ENCODE data around the gene TNIP1. TPM values are rescaled to one million over a fixed set of nuclear protein-coding genes. Genes with fewer than 3 reads are reported as not detected.

Gene TNIP1
- total RNA-seq, 4 donors from 2014 or later, result 63.9 to 296 (median 223) TPM

- intact Hi-C loops (cut with DNase I; ENCODE audit: low total_unique reads) (no loop called here), in situ Hi-C loops (cut with MboI; ENCODE audit: low pct_ligation_motif_present in 1 of 4, low pct_unique_long_range_greater_than_20kb in 1 of 4, low sequenced_read_pairs in 3 of 4) (no loop called here)
- Histone ChIP-seq H3K9me3 (no peaks in the 10 kb centered on the region), H3K4me3 (no peak overlapping the region), H3K4me1 (peaks cover 8 to 20% (median 16%) of the 10 kb centered on the region in 4 donors), H3K27me3 (no peaks in the 10 kb centered on the region), H3K36me3 (peaks cover 0 to 83% (median 41%) of the 10 kb centered on the region in 4 donors), H3K27ac (peak overlapping the region; percentile 67 to 83 (median 72))
- DNase-seq, result no peak
- 93% methylated on average over 4 to 9 of the region's 9 CpGs for WGBS, 2 donors (ENCODE audit: low coverage in 1 of 2)
- TF ChIP-seq POLR2A (IDR thresholded peaks at IDR 0.05) (no peak), CTCF (IDR thresholded peaks at IDR 0.05) (no peak), POLR2AphosphoS5 (IDR thresholded peaks at IDR 0.05) (no peak), EP300 (IDR thresholded peaks at IDR 0.05; ENCODE audit: low read depth) (no peak)
Measured at GRCh38 chr5:151039665-151040064, 41.2 kb downstream of the TNIP1 start.

- Histone ChIP-seq H3K4me3 (no peak overlapping the region), H3K36me3 (peaks cover 0 to 84% (median 40%) of the 10 kb centered on the region in 4 donors), H3K27me3 (no peaks in the 10 kb centered on the region), H3K27ac (peak overlapping the region; percentile 67 to 83 (median 72)), H3K4me1 (peaks cover 8 to 20% (median 16%) of the 10 kb centered on the region in 4 donors), H3K9me3 (no peaks in the 10 kb centered on the region)
- no peak for DNase-seq
- WGBS, 2 donors (ENCODE audit: low coverage in 1 of 2), result 65% methylated on average over 7 of the region's 7 CpGs; no CpG with 5 or more reads in 1 of the 2 donors
- intact Hi-C loops (cut with DNase I; ENCODE audit: low total_unique reads), result no loop called here
- TF ChIP-seq POLR2A (IDR thresholded peaks at IDR 0.05) (no peak), CTCF (IDR thresholded peaks at IDR 0.05) (no peak), POLR2AphosphoS5 (IDR thresholded peaks at IDR 0.05) (no peak), EP300 (IDR thresholded peaks at IDR 0.05; ENCODE audit: low read depth) (no peak)
- in situ Hi-C loops (cut with MboI; ENCODE audit: low pct_ligation_motif_present in 1 of 4, low pct_unique_long_range_greater_than_20kb in 1 of 4, low sequenced_read_pairs in 3 of 4), result no loop called here
Measured at GRCh38 chr5:151038801-151039238, 42.0 kb downstream of the TNIP1 start.

- no peak for DNase-seq
- H3K9me3 ChIP-seq, result no peaks in the 10 kb centered on the region
- intact Hi-C loops (cut with DNase I; ENCODE audit: low total_unique reads), result no loop called here
- no peak for TF ChIP-seq EP300 (IDR thresholded peaks at IDR 0.05; ENCODE audit: low read depth)
- no peak for TF ChIP-seq POLR2A (IDR thresholded peaks at IDR 0.05)
- TF ChIP-seq CTCF (IDR thresholded peaks at IDR 0.05), result no peak
- no peak for TF ChIP-seq POLR2AphosphoS5 (IDR thresholded peaks at IDR 0.05)
- peaks cover 0 to 84% (median 40%) of the 10 kb centered on the region in 4 donors for H3K36me3 ChIP-seq
- WGBS, 2 donors (ENCODE audit: low coverage in 1 of 2), result 94 to 95% methylated on average over 3 to 8 of the region's 8 CpGs
- H3K27me3 ChIP-seq, result no peaks in the 10 kb centered on the region
- H3K4me3 ChIP-seq, result no peak overlapping the region
- in situ Hi-C loops (cut with MboI; ENCODE audit: low pct_ligation_motif_present in 1 of 4, low pct_unique_long_range_greater_than_20kb in 1 of 4, low sequenced_read_pairs in 3 of 4), result no loop called here
- H3K27ac ChIP-seq, result peak overlapping the region; percentile 67 to 83 (median 72)
- H3K4me1 ChIP-seq, result peaks cover 8 to 20% (median 16%) of the 10 kb centered on the region in 4 donors
Measured at GRCh38 chr5:151038412-151038745, 42.5 kb downstream of the TNIP1 start.

GRCh38 chr5:151037561-151038411, 43.0 kb downstream of the TNIP1 start:
- Histone ChIP-seq H3K9me3 (no peaks in the 10 kb centered on the region), H3K27me3 (no peaks in the 10 kb centered on the region), H3K27ac (peak overlapping the region; percentile 67 to 83 (median 72)), H3K4me3 (no peak overlapping the region), H3K36me3 (peaks cover 0 to 81% (median 40%) of the 10 kb centered on the region in 4 donors), H3K4me1 (peaks cover 8 to 20% (median 16%) of the 10 kb centered on the region in 4 donors)
- TF ChIP-seq POLR2A (IDR thresholded peaks at IDR 0.05) (no peak), POLR2AphosphoS5 (IDR thresholded peaks at IDR 0.05) (peak in 2 of 3 donors; percentile 53 to 78), CTCF (IDR thresholded peaks at IDR 0.05) (no peak), EP300 (IDR thresholded peaks at IDR 0.05; ENCODE audit: low read depth) (no peak)
- in situ Hi-C loops (cut with MboI; ENCODE audit: low pct_ligation_motif_present in 1 of 4, low pct_unique_long_range_greater_than_20kb in 1 of 4, low sequenced_read_pairs in 3 of 4), result no loop called here
- no peak for DNase-seq
- intact Hi-C loops (cut with DNase I; ENCODE audit: low total_unique reads), result no loop called here
- 66 to 77% methylated on average over 3 to 12 of the region's 12 CpGs for WGBS, 2 donors (ENCODE audit: low coverage in 1 of 2)

Data from transverse colon (tissue), 4 donors.